NCI-H1436 (cell line): ENCODE data around the gene PITX3.
"Not testable (repeated sequence)": the region's sequence is repeated elsewhere in the genome, so short reads cannot be mapped to it uniquely, and the experiment has no call there.

Experiments used
- DNase-seq: peaks from one replicate; lab custom pipeline; 2025; lab: John Stamatoyannopoulos, UW

The PITX3 gene

DNA sequence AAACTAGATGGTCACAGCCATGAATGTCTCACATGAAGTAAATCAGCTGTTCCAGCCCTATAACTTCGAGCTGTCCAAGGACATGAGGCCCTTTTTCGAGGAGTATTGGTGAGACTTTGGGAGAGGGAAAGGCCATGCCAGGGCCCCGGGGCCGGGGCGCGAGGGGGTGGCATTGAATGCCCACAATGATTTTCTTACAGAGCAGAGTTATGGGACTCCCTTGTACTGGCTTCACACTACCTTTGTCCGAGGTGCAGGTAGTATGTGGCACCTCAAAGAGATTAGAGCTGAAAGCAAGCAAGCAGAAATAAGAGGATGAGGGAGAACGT is 14.8 kb downstream of the PITX3 start:
- no peak for DNase-seq

DNA sequence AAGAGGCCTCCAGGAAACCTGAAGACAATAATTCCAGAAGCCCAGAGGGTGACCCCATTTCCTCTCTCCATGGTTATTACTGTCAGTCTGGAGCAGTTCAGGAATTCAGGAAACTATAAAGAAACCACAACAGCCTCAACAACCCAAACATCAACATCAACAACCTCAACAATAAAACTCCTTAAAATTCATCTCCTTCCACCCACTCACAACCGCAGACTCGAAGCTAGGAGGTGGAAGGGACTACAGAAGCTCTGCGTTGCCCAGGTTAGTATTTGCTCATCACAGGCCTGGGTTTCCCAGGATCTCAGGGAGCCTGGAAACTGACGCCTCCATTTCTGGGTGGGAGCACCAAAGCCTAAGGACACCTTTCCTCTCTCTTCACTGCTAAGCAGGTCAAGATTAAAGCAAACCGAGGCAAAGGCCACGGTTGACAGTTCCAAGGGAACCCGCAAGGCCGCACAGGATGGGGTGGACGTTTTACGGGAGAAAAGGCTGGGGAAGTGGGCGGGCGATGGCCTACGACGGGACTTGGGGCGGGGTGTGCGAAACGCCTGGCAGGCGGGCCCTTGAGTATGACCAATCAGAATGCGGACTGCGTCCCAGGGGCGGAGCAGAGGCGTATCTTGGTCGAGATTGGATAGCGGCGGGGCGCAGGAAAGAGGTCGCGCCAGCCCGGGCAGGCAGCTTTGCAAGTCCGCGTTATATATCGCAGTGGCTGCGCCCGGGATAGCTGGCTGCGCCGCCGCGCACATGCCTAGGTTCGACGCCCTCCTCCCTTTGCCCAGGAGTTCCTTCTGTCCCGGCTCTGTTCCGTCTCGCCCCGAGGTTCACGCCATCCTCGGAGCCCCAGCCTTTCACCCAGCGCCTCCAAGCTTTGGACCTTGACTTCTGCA is 15.4 kb downstream of the PITX3 start, which contains the start of gene ELOVL3:
TSS of gene ELOVL3 (plus strand) at position 654 of the 896 bp plus-strand sequence. CDS start 250 bp downstream, outside the sequence.
- no peak for DNase-seq

DNA sequence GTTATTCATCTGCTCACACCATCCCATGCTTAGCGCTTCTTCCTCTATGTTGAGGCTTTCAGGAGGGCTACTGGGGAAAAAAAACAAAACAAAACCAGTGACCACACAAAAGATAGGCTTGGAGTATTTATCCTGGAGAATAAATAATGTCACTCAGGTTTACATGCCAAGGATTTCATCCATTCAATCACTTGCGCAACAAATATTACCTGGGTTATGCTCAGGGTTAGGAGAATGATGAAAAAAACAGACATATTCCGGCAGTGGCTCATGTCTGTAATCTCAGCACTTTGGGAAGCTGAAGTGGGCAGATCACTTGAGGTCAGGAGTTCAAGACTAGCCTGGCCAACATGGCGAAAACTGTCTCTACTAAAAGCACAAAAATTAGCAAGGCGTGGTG is 18.5 kb downstream of the PITX3 start:
- DNase-seq = no peak

DNA sequence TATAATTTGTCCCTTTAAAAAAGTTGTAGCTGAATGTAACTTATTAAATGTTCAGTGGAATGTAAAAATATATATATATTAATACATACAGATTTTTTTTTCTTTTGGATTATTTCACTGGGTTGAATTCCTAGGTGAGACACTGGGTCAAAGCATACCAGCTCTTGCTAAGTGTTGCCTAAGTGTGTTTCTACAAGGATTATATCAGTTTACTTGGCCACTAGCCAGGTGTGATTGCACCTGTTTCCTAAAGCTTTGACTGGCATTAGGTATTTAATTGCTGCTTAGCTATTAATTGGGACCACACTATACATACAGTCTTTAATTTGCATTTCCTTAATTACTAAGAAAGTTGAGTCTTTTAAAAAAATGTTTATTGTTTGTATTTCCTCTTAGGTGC is 20.7 kb downstream of the PITX3 start:
- peak; percentile 1 for DNase-seq

DNA sequence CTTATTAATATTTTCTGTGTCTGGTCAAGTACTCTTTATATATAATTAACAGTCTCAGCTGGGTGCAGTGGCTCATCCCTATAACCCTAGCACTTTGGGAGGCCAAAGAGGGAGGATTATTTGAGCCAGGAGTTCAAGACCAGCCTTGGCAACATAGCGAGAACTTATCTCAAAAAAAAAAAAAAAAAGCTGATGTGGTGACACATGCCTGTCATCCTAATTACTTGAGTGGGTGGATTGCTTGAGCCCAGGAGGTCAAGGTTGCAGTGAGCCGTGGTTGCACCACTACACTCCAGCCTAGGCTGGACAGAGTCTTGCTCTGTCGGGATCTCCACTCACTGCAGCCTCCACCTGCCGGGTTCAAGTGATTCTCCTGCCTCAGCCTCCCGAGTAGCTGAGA is 21.9 kb downstream of the PITX3 start:
- DNase-seq = no peak

DNA sequence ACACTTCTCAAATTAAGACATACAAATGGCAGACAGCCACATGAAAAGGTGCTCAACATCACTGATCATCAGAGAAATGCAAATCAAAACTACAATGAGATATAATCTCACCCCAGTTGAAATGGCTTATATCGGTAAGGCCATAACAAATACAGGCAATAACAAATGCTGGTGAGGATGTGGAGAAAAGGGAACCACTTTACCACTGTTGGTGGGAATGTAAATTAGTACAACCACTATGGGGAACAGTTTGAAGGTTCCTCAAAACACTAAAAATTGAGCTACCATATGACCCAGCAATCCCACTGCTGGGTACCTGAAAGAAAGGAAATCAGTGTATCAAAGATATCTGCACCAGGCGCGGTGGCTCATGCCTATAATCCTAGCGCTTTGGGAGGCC is 27.7 kb downstream of the PITX3 start:
- DNase-seq = not testable (repeated sequence)

DNA sequence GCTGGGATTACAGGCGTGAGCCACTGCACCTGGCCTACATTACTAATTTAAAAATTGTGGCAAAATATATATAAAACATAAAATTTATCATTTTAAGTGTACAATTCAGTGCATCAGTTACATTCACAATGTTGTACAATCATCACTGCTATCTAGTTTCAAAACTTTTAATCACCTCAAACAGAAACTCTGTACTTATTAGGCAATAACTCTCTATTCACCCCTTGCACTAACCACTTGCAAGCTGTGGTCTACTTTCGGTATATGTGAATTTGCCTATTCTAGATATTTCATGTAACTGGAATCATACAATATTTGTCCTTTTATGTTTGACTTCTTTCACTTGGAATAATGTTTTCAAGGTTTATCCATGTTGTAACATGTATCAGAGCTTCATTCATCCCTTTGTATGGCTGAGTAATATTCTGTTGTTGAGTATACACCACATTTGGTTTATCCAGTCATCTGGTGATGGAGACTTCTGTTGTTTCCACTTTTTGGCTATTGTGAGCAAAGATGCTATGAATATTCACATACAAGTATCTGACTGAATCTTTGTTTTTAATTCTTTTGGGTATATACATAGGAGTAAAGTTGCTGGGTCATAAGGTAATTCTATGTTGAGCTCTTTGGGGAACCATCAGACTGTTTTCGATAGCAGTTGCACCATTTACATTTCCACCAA is 29.6 kb downstream of the PITX3 start:
- DNase-seq = no peak

DNA sequence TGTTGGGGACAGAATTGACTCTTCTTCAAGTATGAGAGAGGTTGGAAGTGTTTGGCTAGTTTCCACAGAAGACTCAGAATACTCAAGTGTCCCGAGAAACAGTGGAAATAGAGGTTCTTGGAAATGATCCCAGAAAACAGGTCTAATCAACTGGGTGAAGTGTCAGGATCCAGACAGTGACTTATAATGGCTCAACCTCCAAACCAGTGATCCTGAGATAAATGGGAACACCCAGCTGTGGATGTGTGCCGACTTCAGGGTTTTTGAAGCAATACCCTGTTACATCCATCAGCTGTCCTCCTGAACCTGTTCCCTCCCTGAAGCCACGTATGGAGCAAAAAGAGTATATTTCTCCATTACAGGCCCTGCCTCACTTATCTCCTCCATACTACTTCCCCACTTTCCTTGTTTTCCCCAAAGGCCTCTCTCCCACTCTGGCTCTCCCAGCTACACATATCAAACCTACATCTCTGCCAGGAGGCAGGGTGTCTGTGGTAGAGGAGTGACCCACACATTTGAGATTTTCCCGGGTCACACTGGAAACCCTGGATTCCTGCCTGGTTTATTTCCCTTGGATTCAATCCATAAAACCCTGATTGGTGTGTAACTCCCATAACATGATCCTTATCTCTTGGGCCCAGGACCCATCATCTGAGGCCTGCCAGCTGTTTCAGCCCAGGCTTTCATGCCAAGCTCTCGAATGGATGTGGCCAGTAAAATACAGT is 32.8 kb downstream of the PITX3 start:
- no peak for DNase-seq

DNA sequence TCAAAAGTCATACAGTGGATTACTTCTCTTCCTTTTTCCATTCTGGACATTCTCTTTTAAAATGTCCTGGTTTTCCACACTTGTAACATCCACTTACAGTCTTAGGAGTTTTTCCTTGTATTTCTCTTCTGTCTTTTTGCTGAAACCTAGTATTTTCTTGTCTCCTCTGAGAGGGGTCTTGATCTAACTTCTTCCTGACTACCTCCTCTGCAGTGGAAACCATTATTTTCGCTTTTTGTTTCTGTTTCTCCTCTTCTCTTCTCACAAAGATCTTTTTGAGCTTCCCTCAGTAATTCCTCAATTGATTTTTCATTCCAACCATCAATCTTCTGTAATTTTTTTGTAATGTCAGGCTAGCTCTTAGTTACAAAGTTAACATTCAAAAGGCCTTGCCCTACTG is 38.9 kb downstream of the PITX3 start:
- DNase-seq = no peak

DNA sequence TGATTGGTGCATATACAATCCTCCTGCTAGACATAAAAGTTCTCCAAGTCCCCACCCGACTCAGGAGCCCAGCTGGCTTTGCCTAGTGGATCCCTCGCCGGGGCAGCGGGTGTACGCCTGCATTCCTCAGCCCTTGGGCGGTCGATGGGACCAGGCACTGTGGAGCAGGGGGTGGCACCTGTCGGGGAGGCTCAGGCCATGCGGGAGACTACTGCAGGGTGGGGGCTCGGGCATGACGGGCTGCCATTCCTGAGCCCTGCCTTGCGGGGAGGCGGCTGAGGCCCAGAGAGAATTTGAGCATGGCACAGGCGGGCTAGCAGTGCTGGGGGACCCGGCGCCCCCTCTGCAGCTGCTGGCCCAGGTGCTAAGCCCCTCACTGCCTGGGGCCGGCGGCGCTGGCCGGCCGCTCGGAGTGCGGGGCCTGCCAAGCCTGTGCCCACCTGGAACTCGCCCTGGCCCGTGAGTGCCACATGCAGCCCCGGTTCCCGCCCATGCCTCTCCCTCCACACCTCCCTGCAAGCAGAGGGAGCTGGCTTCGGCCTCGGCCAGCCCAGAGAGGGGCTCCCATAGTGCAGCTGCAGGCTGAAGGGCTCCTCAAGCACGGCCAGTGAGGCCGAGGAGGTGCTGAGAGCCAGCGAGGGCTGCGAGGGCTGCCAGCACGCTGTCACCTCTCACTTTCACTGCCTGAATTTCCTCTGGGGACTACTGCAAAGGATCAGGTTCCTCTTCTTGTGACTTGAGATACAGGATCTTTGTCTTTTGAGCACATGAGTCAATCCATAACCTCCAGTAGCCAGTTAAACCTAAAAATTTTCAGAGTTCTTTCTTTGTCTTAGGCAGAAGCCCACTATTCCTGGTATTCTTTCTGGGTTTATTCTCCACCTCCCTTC is 40.3 kb downstream of the PITX3 start:
- no peak for DNase-seq

DNA sequence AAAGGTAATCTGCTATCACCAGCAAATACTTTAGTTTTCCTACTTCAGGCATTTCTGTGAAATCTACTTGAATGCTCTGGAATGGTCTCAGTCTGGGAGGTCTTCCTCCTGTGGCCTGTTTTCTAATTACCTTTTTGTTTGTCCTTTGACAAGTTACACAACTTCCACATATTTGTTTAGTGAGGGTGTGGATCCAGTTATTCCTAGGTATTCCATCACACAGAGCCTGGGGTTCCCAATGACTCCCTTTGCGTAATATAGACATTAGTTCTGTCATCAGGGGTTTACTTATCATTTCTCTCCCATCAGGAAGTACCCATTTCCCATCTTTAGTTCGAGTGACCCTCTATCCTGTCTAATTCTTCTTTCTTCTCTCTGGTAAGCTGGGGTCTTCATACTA is 43.3 kb downstream of the PITX3 start:
- no peak for DNase-seq

DNA sequence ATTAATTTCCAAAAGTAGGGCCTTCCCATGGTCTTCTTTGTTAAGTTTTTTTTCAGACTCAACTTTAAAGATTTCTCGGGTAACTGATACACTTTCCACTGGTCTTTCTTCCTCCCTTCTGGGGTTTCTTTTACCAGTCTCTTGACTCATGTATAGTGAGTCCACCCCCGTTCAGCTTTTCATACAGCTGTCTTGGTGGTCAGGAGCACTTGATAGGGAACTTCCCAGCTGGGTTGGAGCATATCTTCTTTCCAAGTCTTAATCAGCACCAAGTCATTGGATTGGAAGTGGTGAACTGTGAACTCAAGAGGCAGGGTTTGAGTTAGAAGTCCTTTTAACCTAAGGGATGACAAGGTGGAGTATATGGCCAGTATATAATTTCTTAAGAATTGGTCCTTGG is 44.4 kb downstream of the PITX3 start:
- DNase-seq = no peak

DNA sequence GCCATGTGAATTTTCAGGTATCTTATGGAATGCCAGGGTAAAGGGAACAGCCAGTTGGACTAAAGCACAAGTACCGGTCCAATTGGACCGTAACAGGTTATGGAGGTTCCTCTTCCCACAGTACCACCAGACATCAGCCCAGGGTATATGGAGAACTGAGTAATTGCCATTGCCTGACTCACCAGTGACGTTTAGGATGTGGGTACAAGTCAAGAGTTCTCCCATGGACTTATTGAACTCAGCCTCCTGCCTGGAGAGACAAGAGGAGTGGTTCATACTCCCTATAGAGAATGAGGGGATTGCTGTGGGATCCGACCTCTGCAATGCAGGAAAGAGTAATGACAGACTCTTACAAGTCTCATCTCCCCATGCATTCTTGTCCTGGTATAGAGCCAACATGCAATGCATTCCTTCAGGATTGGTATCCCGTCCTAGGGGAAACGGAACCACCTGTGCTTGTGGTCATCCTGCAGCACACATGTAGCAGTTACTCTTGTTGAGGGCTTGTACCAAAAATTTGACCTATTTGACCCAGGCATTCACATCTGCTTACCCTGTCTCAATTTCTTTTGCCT is 45.9 kb downstream of the PITX3 start:
- no peak for DNase-seq

DNA sequence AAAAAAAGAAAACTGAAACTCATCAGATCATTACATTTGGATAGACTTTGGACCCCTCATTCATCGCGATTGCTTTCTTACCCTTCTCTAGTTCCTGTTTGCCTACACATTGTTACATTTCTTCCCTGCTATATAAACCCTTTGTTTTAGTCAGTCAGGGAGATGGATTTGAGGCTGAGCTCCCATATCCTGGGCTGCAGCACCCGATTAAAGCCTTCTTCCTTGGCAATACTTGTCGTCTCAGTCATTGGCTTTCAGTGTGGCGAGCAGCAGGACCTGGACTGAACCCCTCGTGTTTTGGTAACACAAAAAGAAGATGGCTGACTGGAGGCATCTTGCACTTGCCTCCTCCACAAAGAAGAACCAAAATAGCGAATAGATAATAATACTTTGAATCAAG is 49.4 kb downstream of the PITX3 start:
- DNase-seq = no peak

DNA sequence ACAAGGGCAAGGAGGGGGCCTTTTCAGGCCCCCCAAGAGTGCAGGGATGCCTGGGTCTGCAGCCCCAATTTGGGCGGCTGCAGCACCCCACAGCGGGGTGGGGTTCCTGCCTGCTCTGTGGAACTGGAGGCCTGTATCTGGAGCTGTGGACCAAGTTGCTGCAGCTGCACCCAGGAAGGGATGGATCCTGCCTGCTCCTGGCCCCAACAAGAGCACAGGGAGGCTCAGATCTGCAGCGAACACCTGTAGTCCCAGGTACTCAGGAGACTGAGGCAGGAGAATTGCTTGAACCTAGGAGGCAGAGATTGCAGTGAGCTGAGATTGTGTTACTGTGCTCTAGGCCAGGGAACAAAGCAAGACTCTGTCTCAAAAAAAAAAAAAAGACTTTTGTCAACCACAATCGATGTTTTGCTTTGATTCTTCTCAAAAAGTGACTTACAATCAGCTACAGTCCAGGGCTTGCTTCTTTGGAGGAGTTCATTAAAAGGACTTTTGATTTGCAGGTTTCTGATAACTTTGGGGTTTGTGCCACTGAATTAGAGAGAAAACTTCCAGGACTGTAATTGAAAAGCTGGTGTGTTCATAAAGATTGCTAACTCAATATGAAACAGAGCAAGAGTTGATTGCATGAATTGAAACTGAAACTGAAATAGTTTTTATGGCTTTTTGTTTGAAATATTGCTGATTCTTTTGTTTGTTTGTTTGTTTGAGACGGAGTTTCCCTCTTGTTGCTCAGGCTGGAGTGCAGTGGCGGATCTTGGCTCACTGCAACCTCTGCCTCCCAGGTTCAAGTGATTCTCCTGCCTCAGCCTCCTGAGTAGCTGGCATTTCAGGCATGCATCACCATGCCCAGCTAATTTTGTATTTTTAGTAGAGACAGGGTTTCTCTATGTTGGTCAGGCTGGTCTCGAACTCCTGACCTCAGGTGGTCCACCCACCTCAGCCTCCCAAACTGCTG is 52.1 kb downstream of the PITX3 start:
- DNase-seq = not testable (repeated sequence)

DNA sequence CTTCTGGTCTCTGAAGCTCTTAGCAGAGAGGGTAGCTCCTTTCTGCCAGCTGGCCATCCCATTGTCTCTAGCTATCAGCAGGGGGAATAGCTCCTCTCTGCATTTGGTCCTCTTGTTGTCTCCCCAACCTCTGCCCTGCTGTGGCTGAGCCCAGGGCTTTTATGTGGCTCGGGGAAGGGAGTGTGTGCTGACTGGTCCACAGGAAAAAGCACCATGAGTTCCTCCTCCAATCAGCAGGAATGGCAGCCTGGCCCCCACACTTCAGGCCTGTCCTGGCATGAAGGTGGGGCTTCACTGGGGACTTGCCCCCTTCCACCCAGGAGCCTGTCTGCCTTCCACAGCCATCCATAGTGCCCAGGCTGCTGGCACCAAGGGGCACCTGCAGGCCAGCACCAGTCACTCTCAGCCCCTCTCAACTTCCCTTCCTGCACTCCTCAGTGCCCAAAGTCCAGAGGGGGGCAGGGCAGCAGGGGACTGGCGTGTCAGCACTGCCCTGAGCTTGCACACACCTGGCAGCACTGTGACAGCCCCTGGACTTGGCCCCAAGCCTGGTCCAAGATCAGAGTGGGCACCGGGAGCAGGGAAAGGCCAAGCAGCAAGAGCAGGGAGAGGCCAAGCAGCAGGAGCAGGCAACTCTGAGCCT is 52.9 kb downstream of the PITX3 start:
- DNase-seq = no peak

DNA sequence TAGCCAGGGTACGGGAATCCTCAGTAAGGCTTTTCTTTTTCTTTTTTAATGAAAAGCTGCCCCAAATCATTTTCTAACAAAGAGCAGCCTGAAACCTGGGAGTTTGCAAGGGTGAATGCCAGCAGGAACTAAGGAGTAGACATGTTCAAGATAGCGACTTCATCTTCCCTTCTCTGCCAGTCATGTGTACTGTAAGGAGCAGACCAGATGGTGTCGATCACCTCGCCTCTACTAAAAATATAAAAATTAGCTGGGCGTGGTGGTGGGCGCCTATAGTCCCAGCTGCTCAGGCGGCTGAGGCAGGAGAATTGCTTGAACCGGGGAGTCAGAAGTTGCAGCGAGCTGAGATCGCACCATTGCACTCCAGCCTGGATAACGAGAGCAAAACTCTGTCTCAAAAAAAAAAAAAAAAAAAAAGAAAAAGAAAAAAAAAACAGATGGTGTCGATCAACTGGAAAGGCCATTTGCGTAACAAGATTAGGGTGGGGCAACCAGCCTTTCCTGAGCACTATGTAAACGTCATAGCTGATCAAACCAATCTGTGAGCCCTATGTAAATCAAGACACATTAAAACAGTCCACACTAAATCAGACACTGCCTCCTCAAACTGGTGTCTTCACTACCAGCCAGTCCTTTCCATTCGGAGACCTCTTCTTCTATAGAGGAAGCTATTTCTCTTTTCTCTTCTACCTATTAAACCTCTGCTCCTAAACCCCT is 55.3 kb downstream of the PITX3 start:
- DNase-seq = no peak

DNA sequence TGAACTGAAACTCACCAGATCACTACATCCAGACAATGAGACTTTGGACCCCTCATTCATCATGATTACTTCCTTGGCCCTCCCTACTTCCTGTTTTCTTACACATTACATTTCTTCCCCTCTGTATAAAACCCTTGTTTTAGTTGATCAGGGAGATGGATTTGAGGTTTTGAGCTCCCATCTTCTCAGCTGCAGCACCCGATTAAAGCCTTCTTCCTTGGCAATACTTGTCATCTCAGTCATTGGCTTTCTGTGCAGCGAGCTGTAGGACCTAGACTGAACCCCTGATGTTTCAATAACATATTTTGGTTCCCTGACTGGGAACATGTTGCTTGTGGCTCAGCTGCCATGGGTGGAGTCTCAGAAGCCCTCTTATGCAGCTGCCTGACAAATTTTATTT is 56.0 kb downstream of the PITX3 start:
- no peak for DNase-seq

DNA sequence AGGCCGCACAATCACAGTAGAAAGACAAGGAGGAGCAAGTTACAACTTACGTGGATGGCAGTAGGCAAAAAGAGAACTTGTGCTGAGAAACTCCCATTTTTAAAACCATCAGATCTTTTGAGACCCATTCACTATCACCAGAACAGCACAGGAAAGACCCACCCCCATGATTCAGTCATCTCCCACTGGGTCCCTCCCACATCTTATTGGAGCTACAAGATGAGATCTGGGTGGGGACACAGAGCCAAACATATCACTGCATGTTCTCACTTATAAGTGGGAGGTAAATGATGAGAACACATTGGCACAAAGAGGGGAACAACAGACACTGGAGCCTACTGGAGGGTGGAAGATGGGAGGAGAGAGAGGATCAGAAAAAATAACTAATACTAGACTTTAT is 56.7 kb downstream of the PITX3 start:
- DNase-seq = no peak
